NCI-H460 (cell line): ENCODE results near the gene BAZ2A. TPM values are rescaled to one million over a fixed set of nuclear protein-coding genes. Genes with fewer than 3 reads are reported as not detected.
A peak's percentile ranks its signal among the peaks of the same experiment; 100 is the strongest.
"Not testable (repeated sequence)": the region's sequence is repeated elsewhere in the genome, so short reads cannot be mapped to it uniquely, and the experiment has no call there.

Source experiments
- DNase-seq: peaks from one replicate; pipeline ENCODE4 v3.0.0-alpha.2; 2016; ENCODE audit warnings: low read depth; ENCODE audit errors: extremely low read depth
- polyA plus RNA-seq: library from polyadenylated mRNA; depleted of rRNA; stranded (reverse); fragments of >200 nt; gene quantifications from 2 replicates; pipeline ENCODE4 v1.2.3, GENCODE V29; 2014; cell fraction: nucleus; rRNA removed
- total RNA-seq: library from RNA; depleted of rRNA; stranded (reverse); fragments of >200 nt; shearing (Covaris generic); gene quantifications from 2 replicates; pipeline ENCODE4 v1.2.3, GENCODE V29; 2014; rRNA removed

BAZ2A gene
- total RNA-seq = 30.4 and 32.4 TPM in 2 replicates
- polyA plus RNA-seq = 31.6 and 33.9 TPM in 2 replicates

GRCh38 chr12:56630180-56630632, at the start of gene BAZ2A:
Gene BAZ2A (minus strand): TSS chr12:56630326. CDS start chr12:56617530, 12,796 bp downstream.
- DNase-seq = peak; percentile 76

GRCh38 chr12:56678852-56679251, 48.7 kb upstream of the BAZ2A start:
- no peak for DNase-seq

GRCh38 chr12:56677680-56678079, 47.6 kb upstream of the BAZ2A start:
- DNase-seq = no peak

- no peak for DNase-seq
These were observed 46.9 kb upstream of the BAZ2A start for GRCh38 chr12:56676851-56677580.

GRCh38 chr12:56671608-56672007, 41.5 kb upstream of the BAZ2A start:
- no peak for DNase-seq

GRCh38 chr12:56670836-56671235, 40.7 kb upstream of the BAZ2A start:
- DNase-seq = no peak

GRCh38 chr12:56668197-56668457, 38.0 kb upstream of the BAZ2A start:
- DNase-seq = no peak

GRCh38 chr12:56661979-56662638, 32.0 kb upstream of the BAZ2A start:
- DNase-seq = no peak

GRCh38 chr12:56661560-56661959, 31.4 kb upstream of the BAZ2A start:
- no peak for DNase-seq

- no peak for DNase-seq
These were observed 28.8 kb upstream of the BAZ2A start for GRCh38 chr12:56658921-56659320.

GRCh38 chr12:56657416-56658379, 27.6 kb upstream of the BAZ2A start:
- DNase-seq = no peak

GRCh38 chr12:56653781-56654180, 23.7 kb upstream of the BAZ2A start:
- not testable (repeated sequence) for DNase-seq

- not testable (repeated sequence) for DNase-seq
These were observed 17.9 kb upstream of the BAZ2A start for GRCh38 chr12:56648023-56648422.

- peak; percentile 100 for DNase-seq
These were observed 15.8 kb upstream of the BAZ2A start, which contains the start of gene ATP5F1B for GRCh38 chr12:56645717-56646446. Gene ATP5F1B (minus strand): TSS chr12:56645984. CDS start chr12:56645963, 21 bp downstream.

- DNase-seq = no peak
These were observed 15.1 kb upstream of the BAZ2A start for GRCh38 chr12:56645201-56645716.

- DNase-seq = no peak
These were observed 14.5 kb upstream of the BAZ2A start for GRCh38 chr12:56644654-56645053.

- DNase-seq = no peak
These were observed 11.1 kb upstream of the BAZ2A start for GRCh38 chr12:56641219-56641618.

- no peak for DNase-seq
These were observed 7.5 kb upstream of the BAZ2A start for GRCh38 chr12:56637621-56638020.

GRCh38 chr12:56636675-56637540, 6.8 kb upstream of the BAZ2A start:
- peak; percentile 100 for DNase-seq
